HT1080 (cell line): Measurements from ENCODE around the gene MOB2. TPM values are rescaled to one million over a fixed set of nuclear protein-coding genes. Genes with fewer than 3 reads are reported as not detected.

ENCODE experiments used
- total RNA-seq: library from RNA; depleted of rRNA; stranded (reverse); fragments of >200 nt; shearing (Covaris generic); gene quantifications from 2 replicates; pipeline ENCODE4 v1.2.3, GENCODE V29; 2014; rRNA removed

Gene MOB2
- total RNA-seq, 1 experiment from 2014 or later = 38.7 TPM

Other genes with a start within 250 kb of the MOB2 start
- gene TOLLIP, start 177.1 kb downstream of the MOB2 start, total RNA-seq = 19.2 and 22.7 TPM in 2 replicates
- 0.58 and 0.84 TPM in 2 replicates for gene BRSK2, start 96.8 kb downstream of the MOB2 start, total RNA-seq
- gene DUSP8, start 85.5 kb upstream of the MOB2 start, total RNA-seq = 0.07 and 0.40 TPM in 2 replicates
- not detected in 2 replicates for gene KRTAP5-1, start 98.5 kb upstream of the MOB2 start, total RNA-seq
- not detected in 2 replicates for gene KRTAP5-2, start 111.5 kb upstream of the MOB2 start, total RNA-seq
- gene KRTAP5-3, start 121.7 kb upstream of the MOB2 start, total RNA-seq = not detected in 2 replicates
- not detected in 2 replicates for gene KRTAP5-4, start 135.4 kb upstream of the MOB2 start, total RNA-seq
- not detected in 2 replicates for gene KRTAP5-5, start 143.0 kb upstream of the MOB2 start, total RNA-seq
- gene KRTAP5-6, start 210.4 kb upstream of the MOB2 start, total RNA-seq = not detected in 2 replicates